GM15510 (cell line): ENCODE data around the gene PDZD8.

Experiments used
- POLR2A ChIP-seq: IDR thresholded peaks from 3 replicates; pipeline ENCODE4 v1.6.1; 2011; ENCODE audit warnings: borderline replicate concordance; ENCODE audit not compliant: insufficient read length; ENCODE audit errors: extremely low read depth

The PDZD8 gene

DNA sequence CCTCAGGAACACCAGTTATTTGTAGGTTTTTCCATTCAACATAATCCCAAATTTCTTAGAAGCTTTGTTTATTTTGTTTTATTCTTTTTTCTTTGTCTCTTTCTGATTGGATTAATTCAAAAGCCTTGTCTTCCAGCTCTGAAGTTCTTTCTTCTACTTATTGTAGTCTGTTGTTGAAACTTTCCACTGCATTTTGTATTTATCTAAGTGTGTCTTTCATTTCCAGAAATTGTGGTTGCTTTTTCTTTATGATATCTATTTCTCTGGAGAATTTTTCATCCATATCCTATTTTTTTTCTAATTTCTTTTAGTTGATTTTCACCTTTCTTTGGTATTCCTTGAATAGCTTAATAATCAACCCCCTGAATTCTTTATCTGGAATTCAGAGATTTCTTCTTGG, 75.8 kb downstream of the PDZD8 start:
- TF ChIP-seq POLR2A, result no peak

DNA sequence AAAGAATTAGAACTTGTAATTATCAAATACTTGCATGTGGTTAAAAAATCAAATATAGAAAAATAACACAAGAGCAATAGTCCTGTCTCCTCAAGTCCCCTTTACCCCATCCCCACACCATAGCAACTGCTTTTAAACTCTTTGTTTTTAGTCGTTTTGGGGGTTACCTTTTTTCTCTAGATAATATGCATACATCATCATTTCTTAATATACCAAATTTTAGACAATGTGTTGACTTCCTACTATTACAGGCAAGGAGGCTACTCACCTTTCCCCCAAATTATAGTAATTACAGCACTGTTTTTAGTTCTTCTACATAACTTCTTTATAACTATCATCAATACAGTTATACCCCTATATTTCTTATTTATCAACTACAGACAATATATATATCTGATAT, 77.0 kb downstream of the PDZD8 start:
- no peak for TF ChIP-seq POLR2A

DNA sequence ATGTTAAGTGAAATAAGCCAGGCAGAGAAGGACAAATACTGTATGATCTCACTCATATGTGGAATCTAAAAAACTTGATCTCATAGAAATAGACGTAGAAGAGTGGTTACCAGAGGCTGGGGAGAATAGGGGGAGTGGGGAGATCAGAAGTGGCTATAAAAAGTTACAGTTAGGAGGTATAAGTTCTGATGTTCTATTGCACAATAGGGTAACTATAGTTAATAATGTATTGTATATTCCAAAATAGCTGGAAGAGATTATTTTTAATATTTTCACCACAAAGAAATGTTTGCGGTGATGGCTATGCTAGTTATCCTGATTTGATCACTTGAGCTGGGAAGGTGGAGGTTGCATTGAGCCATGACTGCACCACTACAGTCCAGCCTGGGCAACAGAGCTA, 80.5 kb downstream of the PDZD8 start:
- no peak for TF ChIP-seq POLR2A

GRCh38 chr10:117294039-117294645, 81.1 kb downstream of the PDZD8 start:
- no peak for TF ChIP-seq POLR2A

DNA sequence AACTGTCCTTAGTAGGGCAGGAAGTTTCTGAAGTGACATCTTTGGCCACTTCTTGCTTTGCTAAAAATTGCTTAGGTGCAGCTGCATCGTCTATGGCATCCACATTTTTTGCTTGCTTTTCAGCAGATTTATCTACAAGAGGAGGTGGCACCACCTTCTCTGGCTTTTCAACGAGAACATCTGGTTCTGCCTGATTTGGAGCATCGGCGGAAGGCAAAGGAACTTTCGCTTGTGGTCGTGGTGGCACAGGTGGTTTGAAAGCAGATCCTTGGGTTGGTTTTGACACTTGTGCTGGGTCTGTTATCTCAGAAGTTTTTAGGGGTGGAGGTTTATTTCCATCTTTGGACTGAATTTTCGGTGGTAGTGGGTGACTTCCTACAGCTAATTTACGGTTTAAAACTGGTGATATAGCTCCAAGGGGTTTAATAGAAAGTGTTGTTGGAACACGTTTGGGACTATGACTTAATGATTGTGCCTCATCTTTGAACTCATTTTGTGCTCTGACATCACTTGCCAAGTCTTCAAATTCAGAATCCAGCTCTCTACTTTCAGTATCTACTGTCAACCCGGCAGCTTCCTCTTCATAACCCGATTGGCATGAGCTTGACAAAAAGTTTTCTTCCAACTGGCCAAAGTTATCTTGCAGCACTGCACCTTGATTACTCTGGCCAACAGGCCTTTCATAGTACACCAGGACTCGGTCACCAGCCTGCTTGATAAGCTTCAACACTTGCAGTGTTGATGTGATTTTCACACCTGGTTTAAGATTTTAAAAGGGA, 90.3 kb downstream of the PDZD8 start:
- no peak for TF ChIP-seq POLR2A

DNA sequence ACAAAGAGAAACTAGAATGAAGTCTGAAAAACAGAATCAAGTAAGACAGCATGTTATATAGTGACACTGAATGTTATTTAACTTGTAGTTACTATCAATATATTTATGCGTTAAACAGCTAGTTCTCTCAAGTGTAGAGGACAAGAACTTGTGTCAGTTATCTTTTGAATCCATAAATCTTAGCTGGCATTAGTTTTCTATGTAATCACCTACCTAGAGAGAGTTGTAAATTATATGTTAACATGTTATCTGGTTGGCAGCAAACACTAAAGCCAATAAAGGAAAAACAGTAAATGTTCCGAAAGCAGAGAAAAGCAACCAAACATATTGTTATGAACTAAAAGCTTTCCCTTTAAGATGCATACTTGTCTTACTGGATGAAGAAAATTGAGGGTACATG, 97.6 kb downstream of the PDZD8 start:
- no peak for TF ChIP-seq POLR2A

DNA sequence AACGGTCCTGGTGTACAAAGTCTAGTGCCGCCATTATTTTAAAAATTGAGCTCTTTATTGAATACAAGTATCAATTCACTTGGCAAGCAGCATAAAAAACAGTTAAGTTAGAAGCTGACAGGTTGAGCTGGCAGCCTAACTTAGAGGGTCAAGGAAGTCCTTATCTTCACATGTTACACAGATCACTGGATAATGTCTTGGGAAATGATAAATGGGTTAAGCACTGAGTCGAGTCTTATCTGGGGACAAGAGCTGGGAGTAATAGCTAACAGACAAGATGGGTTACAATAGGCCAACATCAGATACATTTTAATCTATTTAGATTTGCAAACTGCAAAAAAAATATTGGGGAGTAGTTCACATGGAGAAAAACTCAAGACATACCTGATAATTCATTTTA, 100.1 kb downstream of the PDZD8 start:
- TF ChIP-seq POLR2A, result no peak

GRCh38 chr10:117274509-117274908, 100.7 kb downstream of the PDZD8 start:
- TF ChIP-seq POLR2A, result no peak

DNA sequence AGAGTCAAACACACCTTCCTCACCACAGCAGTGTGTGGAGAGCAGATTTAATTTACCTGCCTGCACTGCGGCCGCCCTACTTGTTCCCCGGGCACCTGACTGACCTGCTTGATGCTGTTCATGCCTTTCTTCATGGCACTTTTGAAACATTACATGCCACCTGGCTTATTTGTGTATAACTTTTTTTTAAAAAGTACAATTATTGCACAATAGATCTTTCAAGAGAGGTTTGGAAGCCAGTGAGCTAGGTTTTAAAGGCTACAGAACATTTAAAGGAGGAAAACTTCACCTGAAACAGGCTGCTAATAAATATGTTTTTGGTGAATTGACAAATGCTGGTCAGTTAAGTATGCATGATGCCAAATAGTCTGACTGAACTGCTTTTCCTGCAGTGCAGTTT, 101.3 kb downstream of the PDZD8 start:
- no peak for TF ChIP-seq POLR2A

DNA sequence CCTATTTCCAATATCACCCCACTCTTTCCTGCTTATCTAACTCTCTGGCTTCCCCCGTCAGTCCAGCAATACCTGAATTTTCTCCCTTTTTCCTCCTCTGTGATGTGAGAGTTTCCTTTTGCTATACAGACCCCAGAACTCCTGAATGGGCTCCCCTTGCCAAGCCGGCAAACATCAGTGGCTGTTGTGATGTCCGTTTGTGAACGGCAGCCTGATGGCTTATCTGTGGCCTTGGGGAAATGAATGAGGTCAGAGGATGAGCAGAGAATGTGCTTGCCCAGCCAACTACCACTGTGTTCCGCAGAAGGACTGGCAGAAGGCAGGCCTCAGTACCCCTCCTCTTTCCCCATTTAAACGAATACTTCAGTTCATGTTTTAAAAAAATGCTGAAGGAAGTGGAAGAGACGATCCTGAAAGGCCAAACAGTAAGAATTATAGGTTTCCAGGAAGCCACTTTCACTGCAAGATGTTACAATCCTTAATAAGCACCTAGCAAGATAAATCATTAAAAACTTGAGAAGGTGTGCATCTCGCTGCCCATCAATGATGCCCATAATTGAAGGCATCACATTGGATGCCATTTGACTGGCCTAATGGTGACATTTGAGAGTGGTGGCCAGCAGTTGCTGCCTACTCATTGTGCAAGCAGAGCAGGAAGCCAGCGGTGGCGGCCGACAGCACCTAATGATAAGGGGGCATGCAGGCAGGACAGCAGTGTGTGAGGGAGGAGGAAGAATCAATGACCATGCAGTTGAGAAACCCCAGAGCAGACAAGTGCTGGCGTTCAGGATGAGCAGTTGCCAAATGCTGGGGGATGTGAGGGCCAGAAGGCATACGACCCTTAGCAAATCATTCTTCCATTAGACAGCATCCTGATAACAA, 102.8 kb downstream of the PDZD8 start:
- no peak for TF ChIP-seq POLR2A

DNA sequence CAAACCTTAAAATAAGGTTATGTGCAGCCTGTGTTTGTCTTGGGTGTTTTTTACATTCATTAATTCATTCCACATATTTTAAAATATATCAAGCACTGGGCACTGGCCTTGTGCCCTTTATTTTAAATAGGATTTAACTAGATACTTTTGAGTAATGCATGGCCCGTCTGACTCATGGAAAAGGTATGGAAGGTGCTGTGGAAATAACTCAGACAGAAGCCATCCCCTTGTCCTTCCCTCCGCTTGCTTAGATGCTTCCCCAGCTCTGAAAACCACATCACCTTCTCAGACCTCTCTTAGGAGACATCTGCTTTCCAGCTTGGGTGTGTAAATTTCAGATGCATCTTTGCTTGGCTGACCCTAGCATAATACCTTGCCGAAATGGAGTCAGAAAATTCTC, 103.8 kb downstream of the PDZD8 start:
- no peak for TF ChIP-seq POLR2A

DNA sequence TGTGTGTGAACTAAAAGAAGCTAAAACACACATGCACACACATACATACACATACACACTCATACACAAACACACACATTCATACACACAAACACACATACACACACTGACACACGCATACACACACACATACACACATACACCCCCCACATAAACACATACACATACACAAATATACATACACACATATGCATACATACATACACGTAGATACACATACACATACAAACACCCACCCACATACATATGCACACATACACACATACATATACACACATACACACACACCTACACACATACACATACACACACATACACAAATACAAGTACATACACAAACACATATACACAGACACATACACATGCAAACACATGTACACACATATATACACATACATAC, 106.3 kb downstream of the PDZD8 start:
- no peak for TF ChIP-seq POLR2A

DNA sequence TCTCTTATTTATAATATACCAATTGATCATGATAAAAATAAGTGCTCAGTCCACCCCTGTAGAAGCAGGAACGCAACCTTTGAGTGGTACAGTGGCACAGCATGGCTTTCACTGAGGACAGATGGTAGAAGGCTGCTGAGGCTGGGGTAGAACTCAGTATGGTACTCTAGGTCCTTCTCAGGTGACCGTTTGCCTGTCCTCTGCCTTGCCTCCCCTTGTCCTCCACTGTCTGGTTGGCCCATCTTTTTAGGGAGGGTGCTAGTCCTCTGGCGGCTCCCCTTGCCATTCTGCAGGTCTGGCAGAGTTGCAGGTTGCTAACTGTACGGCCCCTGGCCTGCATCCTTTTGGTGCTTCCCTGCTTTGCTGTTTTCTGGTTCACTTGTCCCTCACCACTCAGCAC, 107.0 kb downstream of the PDZD8 start:
- no peak for TF ChIP-seq POLR2A

DNA sequence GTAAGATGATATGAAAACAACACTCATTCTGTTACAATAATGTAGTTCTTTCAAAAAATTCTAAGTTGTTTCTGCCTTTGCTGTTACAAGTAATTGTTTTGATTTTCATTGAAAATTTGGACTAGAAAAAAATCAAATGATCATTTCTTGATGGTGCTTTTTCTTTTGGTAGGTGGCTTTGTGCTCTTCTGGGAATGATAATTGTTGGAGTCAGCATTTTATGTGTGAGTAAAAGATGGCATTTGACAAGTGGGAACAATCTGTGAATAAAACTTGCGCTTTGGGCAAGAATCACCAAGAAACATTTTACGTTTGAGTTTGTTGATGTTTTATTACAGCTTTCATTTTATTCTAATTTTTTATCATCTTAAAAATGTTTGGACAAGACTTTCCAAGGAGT, 108.4 kb downstream of the PDZD8 start:
- no peak for TF ChIP-seq POLR2A

GRCh38 chr10:117266400-117266799, 108.8 kb downstream of the PDZD8 start:
- no peak for TF ChIP-seq POLR2A

DNA sequence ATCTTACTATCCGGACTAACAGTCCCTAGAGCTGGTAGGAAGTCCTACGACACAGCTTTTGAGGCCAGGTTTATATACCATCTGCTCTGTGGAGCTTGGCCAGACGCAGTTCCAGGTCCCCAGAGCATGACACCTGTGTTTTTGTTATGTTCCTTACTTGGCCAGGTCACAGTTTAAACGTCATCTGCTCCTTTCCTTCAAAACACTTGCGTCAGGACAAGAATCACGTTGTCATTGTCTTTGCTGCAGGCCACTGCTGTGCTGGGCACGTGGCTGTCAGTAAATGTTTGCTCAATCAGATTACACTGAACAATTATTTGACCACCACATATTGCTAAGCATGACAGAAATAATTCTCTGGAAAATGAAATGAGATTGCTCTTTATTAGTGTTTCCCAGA, 110.5 kb downstream of the PDZD8 start:
- no peak for TF ChIP-seq POLR2A

GRCh38 chr10:117262903-117263293, 112.3 kb downstream of the PDZD8 start:
- no peak for TF ChIP-seq POLR2A
